Measurements from ENCODE around the gene KCP. TPM values are rescaled to one million over a fixed set of nuclear protein-coding genes. Genes with fewer than 3 reads are reported as not detected.

Gene KCP
- total RNA-seq, 4 donors from 2014 or later: 0.18 to 3.5 TPM; not detected in 2

DNA sequence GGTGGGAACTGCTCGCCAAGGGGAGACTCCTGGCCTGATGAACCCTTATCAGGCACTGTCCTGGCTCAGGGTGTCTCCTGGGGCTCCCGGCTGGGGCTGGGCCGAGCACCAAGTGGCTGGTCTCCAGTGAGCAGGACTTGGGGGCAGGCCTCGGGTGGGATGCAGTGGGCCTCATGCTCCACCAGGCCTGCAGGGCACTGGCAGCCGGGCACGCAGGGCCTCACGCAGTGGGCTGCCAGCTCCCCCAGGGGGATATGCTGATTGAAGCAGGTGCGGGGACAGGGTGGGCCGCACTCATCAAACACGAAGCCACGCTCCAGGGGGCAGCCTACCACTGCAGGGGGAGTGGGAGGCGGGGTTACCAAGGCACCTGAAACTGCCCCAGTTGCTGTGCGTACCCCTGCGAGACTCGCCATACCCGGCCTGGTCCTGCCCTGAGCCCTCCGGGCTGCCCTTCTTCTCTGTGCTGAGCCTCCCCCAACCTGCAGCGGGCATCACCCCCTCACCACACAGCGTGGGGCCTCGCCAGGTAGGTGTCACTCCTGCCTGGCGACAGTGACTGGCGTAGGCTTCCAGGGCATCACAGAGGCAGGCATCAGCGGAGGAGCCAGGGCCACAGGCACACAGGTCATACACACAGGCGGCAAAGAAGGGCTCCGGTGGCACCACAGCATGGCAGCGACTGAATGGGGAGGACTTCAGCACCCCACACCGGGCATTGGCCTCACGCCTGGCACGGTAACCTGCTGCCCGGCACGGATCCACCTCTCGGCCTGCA, 33.3 kb downstream of the KCP start:
- no peak for DNase-seq
- TF ChIP-seq CTCF (IDR thresholded peaks at IDR 0.05): no peak
- no peak for TF ChIP-seq POLR2A (IDR thresholded peaks at IDR 0.05)
- no peak overlapping the region for H3K4me3 ChIP-seq
- no peak overlapping the region for H3K27ac ChIP-seq
- no peaks in the 10 kb centered on the region for H3K9me3 ChIP-seq
- no peaks in the 10 kb centered on the region for H3K36me3 ChIP-seq
- no peaks in the 10 kb centered on the region for H3K27me3 ChIP-seq
- intact Hi-C loops (cut with DNase I; ENCODE audit: low total_unique reads): no loop called here
- no peaks in the 10 kb centered on the region for H3K4me1 ChIP-seq

- Histone ChIP-seq H3K27me3 (no peaks in the 10 kb centered on the region), H3K4me1 (no peaks in the 10 kb centered on the region), H3K36me3 (no peaks in the 10 kb centered on the region), H3K4me3 (no peak overlapping the region), H3K27ac (no peak overlapping the region), H3K9me3 (no peaks in the 10 kb centered on the region)
- TF ChIP-seq CTCF (IDR thresholded peaks at IDR 0.05): no peak
- no peak for TF ChIP-seq POLR2A (IDR thresholded peaks at IDR 0.05)
- no peak for DNase-seq
- intact Hi-C loops (cut with DNase I; ENCODE audit: low total_unique reads): no loop called here
Measured at GRCh38 chr7:128876586-128876977, 33.9 kb downstream of the KCP start.

DNA sequence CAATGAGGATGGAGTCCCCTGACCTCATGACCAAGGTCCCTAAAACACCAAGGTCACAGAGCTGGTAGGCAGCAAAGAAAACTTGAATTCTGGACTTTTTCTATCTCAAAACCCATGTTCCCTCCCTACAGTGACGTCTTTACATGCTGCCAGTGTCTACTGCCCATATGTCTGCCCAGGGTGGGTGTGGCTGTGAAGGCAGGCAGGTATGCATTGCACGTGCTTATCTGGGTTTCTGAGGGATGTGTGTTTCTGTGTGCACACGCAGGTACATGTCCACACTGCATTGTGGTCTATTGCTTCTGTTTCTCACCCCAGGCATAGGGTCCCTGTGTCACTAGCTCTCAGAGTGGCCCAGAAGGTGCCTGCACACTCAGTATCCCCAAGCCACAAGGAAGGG, 34.4 kb downstream of the KCP start:
- Histone ChIP-seq H3K4me1 (no peaks in the 10 kb centered on the region), H3K9me3 (no peaks in the 10 kb centered on the region), H3K36me3 (no peaks in the 10 kb centered on the region), H3K27ac (no peak overlapping the region), H3K4me3 (no peak overlapping the region), H3K27me3 (no peaks in the 10 kb centered on the region)
- TF ChIP-seq CTCF (IDR thresholded peaks at IDR 0.05) (no peak), POLR2A (IDR thresholded peaks at IDR 0.05) (no peak)
- DNase-seq: no peak
- intact Hi-C loops (cut with DNase I; ENCODE audit: low total_unique reads): no loop called here

GRCh38 chr7:128875523-128875948, 35.0 kb downstream of the KCP start:
- Histone ChIP-seq H3K9me3 (no peaks in the 10 kb centered on the region), H3K36me3 (no peaks in the 10 kb centered on the region), H3K4me1 (no peaks in the 10 kb centered on the region), H3K27ac (no peak overlapping the region), H3K27me3 (no peaks in the 10 kb centered on the region), H3K4me3 (no peak overlapping the region)
- DNase-seq: no peak
- intact Hi-C loops (cut with DNase I; ENCODE audit: low total_unique reads): no loop called here
- no peak for TF ChIP-seq CTCF (IDR thresholded peaks at IDR 0.05)
- no peak for TF ChIP-seq POLR2A (IDR thresholded peaks at IDR 0.05)

GRCh38 chr7:128874140-128875031, 36.1 kb downstream of the KCP start:
- H3K27ac ChIP-seq: no peak overlapping the region
- no peaks in the 10 kb centered on the region for H3K36me3 ChIP-seq
- no peak for DNase-seq
- intact Hi-C loops (cut with DNase I; ENCODE audit: low total_unique reads): loop anchor here (5.0 kb wide), 1 partner anchor 82 kb away; the partner anchor contains the start of gene CCDC136
- no peaks in the 10 kb centered on the region for H3K27me3 ChIP-seq
- no peak overlapping the region for H3K4me3 ChIP-seq
- peaks cover 0 to 5% of the 10 kb centered on the region in 2 donors for H3K4me1 ChIP-seq
- no peaks in the 10 kb centered on the region for H3K9me3 ChIP-seq
- TF ChIP-seq CTCF (IDR thresholded peaks at IDR 0.05): no peak
- TF ChIP-seq POLR2A (IDR thresholded peaks at IDR 0.05): no peak

Data from uterus (tissue), 4 donors.